WTC11 (cell line): ENCODE measurements around the gene OBSCN.

Experiments used
- FOXJ3 ChIP-seq: sonication (generic); formaldehyde crosslinking; IDR thresholded peaks from 2 replicates; pipeline ENCODE4 v1.9.0; 2021; ENCODE audit warnings: missing genetic modification reagents, mild to moderate bottlenecking, borderline replicate concordance
- TF ChIP-seq, protein P1 (sequence below): sonication (generic); formaldehyde crosslinking; IDR thresholded peaks from 2 replicates; pipeline ENCODE4 v1.8.1; 2022; ENCODE audit warnings: mild to moderate bottlenecking, moderate library complexity, missing genetic modification reagents
- TF ChIP-seq, protein P2 (sequence below): fragments of 200-600 bp; IDR thresholded peaks from 2 replicates; pipeline ENCODE4 v1.8.0; 2022; ENCODE audit warnings: antibody characterized with exemption
- TF ChIP-seq, protein P3 (sequence below): sonication (generic); formaldehyde crosslinking; IDR thresholded peaks from 2 replicates; pipeline ENCODE4 v1.8.1; 2023; ENCODE audit warnings: mild to moderate bottlenecking, missing genetic modification reagents

DNA sequence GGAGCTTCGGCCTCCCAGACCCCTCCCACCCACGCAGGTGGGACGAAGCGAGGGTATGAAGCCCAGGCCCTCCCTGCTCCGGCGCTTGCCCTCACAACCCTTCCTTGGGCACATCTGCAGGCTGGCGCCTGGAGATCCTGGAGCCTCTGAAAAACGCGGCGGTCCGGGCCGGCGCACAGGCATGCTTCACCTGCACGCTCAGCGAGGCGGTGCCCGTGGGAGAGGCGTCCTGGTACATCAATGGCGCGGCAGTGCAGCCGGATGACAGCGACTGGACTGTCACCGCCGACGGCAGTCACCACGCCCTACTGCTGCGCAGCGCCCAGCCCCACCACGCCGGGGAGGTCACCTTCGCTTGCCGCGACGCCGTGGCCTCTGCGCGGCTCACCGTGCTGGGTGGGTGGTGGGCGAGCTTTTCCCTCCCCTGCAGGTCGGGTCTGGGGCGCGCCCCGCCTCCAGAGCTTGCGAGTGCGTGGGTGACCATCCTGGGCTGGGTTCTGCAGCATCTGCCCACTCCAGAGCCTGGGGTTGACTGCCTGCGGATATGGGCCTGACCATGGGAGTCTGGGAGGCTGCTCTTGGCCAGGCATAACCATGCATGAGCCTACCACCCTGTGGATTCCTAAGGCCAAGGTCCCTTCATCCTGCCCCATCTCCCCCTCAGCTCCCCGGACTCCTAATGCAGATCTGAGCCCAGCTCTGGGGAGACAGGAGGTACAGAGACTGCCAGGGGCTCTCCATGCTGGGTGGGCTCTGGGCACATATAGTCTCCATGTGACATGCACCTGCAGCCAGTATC lies 108.9 kb downstream of the OBSCN start:
- TF ChIP-seq, protein P1, sequence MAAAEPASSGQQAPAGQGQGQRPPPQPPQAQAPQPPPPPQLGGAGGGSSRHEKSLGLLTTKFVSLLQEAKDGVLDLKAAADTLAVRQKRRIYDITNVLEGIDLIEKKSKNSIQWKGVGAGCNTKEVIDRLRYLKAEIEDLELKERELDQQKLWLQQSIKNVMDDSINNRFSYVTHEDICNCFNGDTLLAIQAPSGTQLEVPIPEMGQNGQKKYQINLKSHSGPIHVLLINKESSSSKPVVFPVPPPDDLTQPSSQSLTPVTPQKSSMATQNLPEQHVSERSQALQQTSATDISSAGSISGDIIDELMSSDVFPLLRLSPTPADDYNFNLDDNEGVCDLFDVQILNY: no peak
- TF ChIP-seq, protein P2, sequence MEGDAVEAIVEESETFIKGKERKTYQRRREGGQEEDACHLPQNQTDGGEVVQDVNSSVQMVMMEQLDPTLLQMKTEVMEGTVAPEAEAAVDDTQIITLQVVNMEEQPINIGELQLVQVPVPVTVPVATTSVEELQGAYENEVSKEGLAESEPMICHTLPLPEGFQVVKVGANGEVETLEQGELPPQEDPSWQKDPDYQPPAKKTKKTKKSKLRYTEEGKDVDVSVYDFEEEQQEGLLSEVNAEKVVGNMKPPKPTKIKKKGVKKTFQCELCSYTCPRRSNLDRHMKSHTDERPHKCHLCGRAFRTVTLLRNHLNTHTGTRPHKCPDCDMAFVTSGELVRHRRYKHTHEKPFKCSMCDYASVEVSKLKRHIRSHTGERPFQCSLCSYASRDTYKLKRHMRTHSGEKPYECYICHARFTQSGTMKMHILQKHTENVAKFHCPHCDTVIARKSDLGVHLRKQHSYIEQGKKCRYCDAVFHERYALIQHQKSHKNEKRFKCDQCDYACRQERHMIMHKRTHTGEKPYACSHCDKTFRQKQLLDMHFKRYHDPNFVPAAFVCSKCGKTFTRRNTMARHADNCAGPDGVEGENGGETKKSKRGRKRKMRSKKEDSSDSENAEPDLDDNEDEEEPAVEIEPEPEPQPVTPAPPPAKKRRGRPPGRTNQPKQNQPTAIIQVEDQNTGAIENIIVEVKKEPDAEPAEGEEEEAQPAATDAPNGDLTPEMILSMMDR: no peak
- TF ChIP-seq, protein P3, sequence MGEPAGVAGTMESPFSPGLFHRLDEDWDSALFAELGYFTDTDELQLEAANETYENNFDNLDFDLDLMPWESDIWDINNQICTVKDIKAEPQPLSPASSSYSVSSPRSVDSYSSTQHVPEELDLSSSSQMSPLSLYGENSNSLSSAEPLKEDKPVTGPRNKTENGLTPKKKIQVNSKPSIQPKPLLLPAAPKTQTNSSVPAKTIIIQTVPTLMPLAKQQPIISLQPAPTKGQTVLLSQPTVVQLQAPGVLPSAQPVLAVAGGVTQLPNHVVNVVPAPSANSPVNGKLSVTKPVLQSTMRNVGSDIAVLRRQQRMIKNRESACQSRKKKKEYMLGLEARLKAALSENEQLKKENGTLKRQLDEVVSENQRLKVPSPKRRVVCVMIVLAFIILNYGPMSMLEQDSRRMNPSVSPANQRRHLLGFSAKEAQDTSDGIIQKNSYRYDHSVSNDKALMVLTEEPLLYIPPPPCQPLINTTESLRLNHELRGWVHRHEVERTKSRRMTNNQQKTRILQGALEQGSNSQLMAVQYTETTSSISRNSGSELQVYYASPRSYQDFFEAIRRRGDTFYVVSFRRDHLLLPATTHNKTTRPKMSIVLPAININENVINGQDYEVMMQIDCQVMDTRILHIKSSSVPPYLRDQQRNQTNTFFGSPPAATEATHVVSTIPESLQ (CRISPR knock-in tag): no peak
- no peak for TF ChIP-seq FOXJ3 (CRISPR knock-in tag)
